A673 (cell line): Measurements from ENCODE around the gene CDRT4. TPM values are rescaled to one million over a fixed set of nuclear protein-coding genes. Genes with fewer than 3 reads are reported as not detected.
"Not testable (repeated sequence)": the region's sequence is repeated elsewhere in the genome, so short reads cannot be mapped to it uniquely, and the experiment has no call there.

ENCODE experiments used
- BruUV-seq: library from RNA; stranded (reverse); fragments of 400-500 nt; replicated peaks from 2 replicates; lab custom pipeline; 2021; lab: Mats Ljungman, UMichigan
- CTCF ChIA-PET: fragments of 300-600 bp; sonication (Branson Sonifier 250); formaldehyde crosslinking; loops from one replicate; lab custom pipeline; 2022; ENCODE audit warnings: antibody characterized with exemption; lab: Charles Lee
- POLR2A ChIA-PET: fragments of 300-600 bp; sonication (Branson Sonifier 250); formaldehyde crosslinking; loops from one replicate; lab custom pipeline; 2022; ENCODE audit warnings: antibody characterized with exemption; ENCODE audit not compliant: low non-redundant PET; lab: Charles Lee
- DNase-seq: peaks from one replicate; pipeline ENCODE4 v3.0.0-alpha.2; 2015; ENCODE audit warnings: low spot score
- H3K27ac ChIP-seq: fragments of 200-600 bp; sonication (generic); 2 replicates; pipeline ENCODE4 v1.5.1; 2016; ENCODE audit warnings: mixed run types, low read depth, mild to moderate bottlenecking, mixed read lengths, antibody characterized with exemption, low read length; ENCODE audit not compliant: poor library complexity, severe bottlenecking
- H3K27me3 ChIP-seq: fragments of 200-600 bp; sonication (generic); replicated peaks from 2 replicates; pipeline ENCODE4 v1.6.1; 2017; ENCODE audit warnings: mixed run types, low read depth, mild to moderate bottlenecking, mixed read lengths, antibody characterized with exemption, low read length; ENCODE audit not compliant: insufficient read depth, poor library complexity
- H3K36me3 ChIP-seq: fragments of 200-600 bp; sonication (generic); 2 replicates; pipeline ENCODE4 v1.6.1; 2016; ENCODE audit warnings: mixed run types, mild to moderate bottlenecking, mixed read lengths, antibody characterized with exemption, low read length; ENCODE audit not compliant: insufficient read depth, poor library complexity, severe bottlenecking
- H3K4me1 ChIP-seq: fragments of 200-600 bp; sonication (generic); 2 replicates; pipeline ENCODE4 v1.6.1; 2017; ENCODE audit warnings: mixed run types, mild to moderate bottlenecking, mixed read lengths, antibody characterized with exemption, low read length; ENCODE audit not compliant: insufficient read depth, poor library complexity, severe bottlenecking
- H3K4me3 ChIP-seq: fragments of 200-600 bp; sonication (generic); 2 replicates; pipeline ENCODE4 v1.5.1; 2016; ENCODE audit warnings: low read depth, mixed run types, mild to moderate bottlenecking, mixed read lengths, low read length; ENCODE audit not compliant: poor library complexity, severe bottlenecking
- H3K9me3 ChIP-seq: fragments of 200-600 bp; sonication (generic); 2 replicates; pipeline ENCODE4 v1.6.1; 2016; ENCODE audit warnings: mixed run types, low read depth, mild to moderate bottlenecking, mixed read lengths, antibody characterized with exemption, low read length; ENCODE audit not compliant: poor library complexity, severe bottlenecking
- CTCF ChIP-seq: fragments of 300-800, 200-600 bp; sonication (generic); conservative IDR thresholded peaks from 2 replicates; pipeline ENCODE4 v1.5.1; 2017; ENCODE audit warnings: low read depth, mild to moderate bottlenecking, antibody characterized with exemption, low read length, moderate library complexity, mixed read lengths
- EZH2 ChIP-seq: fragments of 200-600 bp; sonication (generic); IDR thresholded peaks from 2 replicates; pipeline ENCODE4 v1.6.1; 2017; ENCODE audit warnings: borderline replicate concordance, low read depth, mild to moderate bottlenecking, mixed read lengths, antibody characterized with exemption, low read length; ENCODE audit not compliant: poor library complexity, severe bottlenecking
- intact Hi-C: fragments of 100-400 bp; cut with micrococcal nuclease; formaldehyde crosslinking; loops from one replicate; pipeline ENCODE4 v1.10.0; 2022; ENCODE audit not compliant: unreplicated experiment
- total RNA-seq: library from RNA; stranded (reverse); gene quantifications from 2 replicates; pipeline ENCODE4 v1.2.3, GENCODE V29; 2021

Gene CDRT4
- total RNA-seq, 1 experiment from 2014 or later: 0.62 TPM

- no TSS peak for BruUV-seq
- Histone ChIP-seq H3K4me1 (no peaks in the 10 kb centered on the region), H3K9me3 (no peaks in the 10 kb centered on the region), H3K27me3 (no peaks in the 10 kb centered on the region), H3K36me3 (no peaks in the 10 kb centered on the region), H3K27ac (no peak overlapping the region), H3K4me3 (no peak overlapping the region)
- intact Hi-C loops: no loop called here
- ChIA-PET POLR2A (no interaction called here), CTCF (no interaction called here)
- DNase-seq: no peak
- TF ChIP-seq EZH2 (no peak), CTCF (no peak)
Observed at GRCh38 chr17:15442311-15443180, 24.9 kb downstream of the CDRT4 start.

GRCh38 chr17:15441315-15441714 lies 26.1 kb downstream of the CDRT4 start:
- Histone ChIP-seq H3K4me3 (no peak overlapping the region), H3K27me3 (no peaks in the 10 kb centered on the region), H3K9me3 (no peaks in the 10 kb centered on the region), H3K36me3 (no peaks in the 10 kb centered on the region), H3K27ac (no peak overlapping the region), H3K4me1 (no peaks in the 10 kb centered on the region)
- ChIA-PET POLR2A (no interaction called here), CTCF (no interaction called here)
- BruUV-seq: no TSS peak
- DNase-seq: no peak
- intact Hi-C loops: no loop called here
- TF ChIP-seq CTCF (no peak), EZH2 (no peak)

GRCh38 chr17:15440347-15440746 lies 27.1 kb downstream of the CDRT4 start:
- intact Hi-C loops: no loop called here
- no peak overlapping the region for H3K4me3 ChIP-seq
- H3K27ac ChIP-seq: no peak overlapping the region
- TF ChIP-seq EZH2 (no peak), CTCF (no peak)
- no peaks in the 10 kb centered on the region for H3K27me3 ChIP-seq
- POLR2A ChIA-PET: no interaction called here
- CTCF ChIA-PET: no interaction called here
- H3K9me3 ChIP-seq: no peaks in the 10 kb centered on the region
- DNase-seq: no peak
- H3K36me3 ChIP-seq: no peaks in the 10 kb centered on the region
- no peaks in the 10 kb centered on the region for H3K4me1 ChIP-seq
- BruUV-seq: no TSS peak

- H3K27me3 ChIP-seq, POLR2A ChIA-PET, BruUV-seq, H3K4me1 ChIP-seq, H3K36me3 ChIP-seq, intact Hi-C loops, DNase-seq, CTCF ChIA-PET, H3K4me3 ChIP-seq, H3K9me3 ChIP-seq, H3K27ac ChIP-seq: not testable (repeated sequence)
Observed at GRCh38 chr17:15439205-15439985, 28.0 kb downstream of the CDRT4 start.
